Pulmonary artery endothelial cell (primary cell): ENCODE data around the gene ANKRD33B. TPM values are rescaled to one million over a fixed set of nuclear protein-coding genes. Genes with fewer than 3 reads are reported as not detected.
"Not testable (repeated sequence)": the region's sequence is repeated elsewhere in the genome, so short reads cannot be mapped to it uniquely, and the experiment has no call there.

Experiments used
- DNase-seq: peaks from one replicate; pipeline ENCODE4 v3.0.0-alpha.2; 2011; ENCODE audit warnings: low read depth, low spot score
- total RNA-seq: library from RNA; depleted of rRNA; stranded (reverse); fragments of >200 nt; gene quantifications from 2 replicates; pipeline ENCODE4 v1.2.3, GENCODE V29; 2014

ANKRD33B gene
- total RNA-seq, 1 donor from 2014 or later, result 6.6 TPM

GRCh38 chr5:10536931-10537579, 26.8 kb upstream of the ANKRD33B start:
- DNase-seq, result no peak

- no peak for DNase-seq
These were observed 26.2 kb upstream of the ANKRD33B start for GRCh38 chr5:10537624-10538023.

GRCh38 chr5:10538103-10538788, 25.6 kb upstream of the ANKRD33B start:
- DNase-seq, result no peak

GRCh38 chr5:10538789-10539686, 24.8 kb upstream of the ANKRD33B start:
- DNase-seq, result no peak

- DNase-seq, result no peak
These were observed 24.2 kb upstream of the ANKRD33B start for GRCh38 chr5:10539687-10539998.

- no peak for DNase-seq
These were observed 23.8 kb upstream of the ANKRD33B start for GRCh38 chr5:10540036-10540544.

GRCh38 chr5:10540951-10541646, 22.8 kb upstream of the ANKRD33B start:
- DNase-seq, result no peak

- DNase-seq, result no peak
These were observed 21.8 kb upstream of the ANKRD33B start for GRCh38 chr5:10542055-10542550.

GRCh38 chr5:10543585-10544040, 20.3 kb upstream of the ANKRD33B start:
- no peak for DNase-seq

GRCh38 chr5:10545084-10545483, 18.8 kb upstream of the ANKRD33B start:
- no peak for DNase-seq

- no peak for DNase-seq
These were observed 17.7 kb upstream of the ANKRD33B start for GRCh38 chr5:10546186-10546585.

- no peak for DNase-seq
These were observed 15.3 kb upstream of the ANKRD33B start for GRCh38 chr5:10548418-10549122.

- not testable (repeated sequence) for DNase-seq
These were observed 14.8 kb upstream of the ANKRD33B start for GRCh38 chr5:10549123-10549514.

- no peak for DNase-seq
These were observed 13.5 kb upstream of the ANKRD33B start for GRCh38 chr5:10550222-10550995.

GRCh38 chr5:10551782-10552138, 12.1 kb upstream of the ANKRD33B start:
- no peak for DNase-seq

GRCh38 chr5:10552183-10553143, 11.4 kb upstream of the ANKRD33B start:
- DNase-seq, result no peak

- no peak for DNase-seq
These were observed 10.4 kb upstream of the ANKRD33B start for GRCh38 chr5:10553476-10553875.

- peak; percentile 47 for DNase-seq
These were observed 8.6 kb upstream of the ANKRD33B start for GRCh38 chr5:10555277-10555684.
